ENCODE data around the gene CLCN6.

Gene CLCN6

DNA sequence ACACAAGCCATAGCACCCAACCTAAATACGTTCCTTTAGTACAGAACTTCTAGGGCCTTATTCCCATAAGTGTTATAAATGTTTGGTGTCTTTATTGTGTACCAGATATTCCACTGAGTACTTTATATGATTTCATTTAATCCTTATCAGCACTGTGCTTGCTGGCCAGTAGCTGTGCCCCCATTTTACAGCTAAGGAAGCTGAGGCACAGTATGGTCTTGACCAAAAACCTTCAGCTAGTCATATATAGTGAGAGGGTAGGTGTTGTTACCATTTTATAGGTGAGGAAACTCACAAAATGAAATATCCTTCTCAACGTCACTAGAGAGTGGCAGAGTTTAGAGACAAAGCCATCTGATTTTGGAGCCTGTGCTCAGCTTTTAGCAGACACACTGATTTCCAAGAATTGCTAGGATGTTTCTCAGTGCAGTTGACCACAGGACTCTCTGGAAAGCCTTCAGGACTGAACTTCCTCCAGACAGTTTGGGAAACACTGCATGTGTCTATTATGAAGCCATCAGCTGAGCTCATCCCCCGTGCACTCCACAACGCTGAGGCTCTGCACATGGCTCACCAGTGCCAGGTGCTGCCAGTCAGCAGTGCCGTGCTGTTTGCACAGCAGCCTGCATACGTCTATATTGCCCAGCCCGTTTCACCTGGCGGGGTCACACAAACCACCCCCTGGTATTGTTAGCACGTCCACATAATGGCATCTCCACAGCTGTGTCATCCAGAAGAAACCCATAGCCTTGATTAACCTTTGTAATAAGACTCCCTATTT lies 26.1 kb downstream of the CLCN6 start:
- no peak for DNase-seq

DNA sequence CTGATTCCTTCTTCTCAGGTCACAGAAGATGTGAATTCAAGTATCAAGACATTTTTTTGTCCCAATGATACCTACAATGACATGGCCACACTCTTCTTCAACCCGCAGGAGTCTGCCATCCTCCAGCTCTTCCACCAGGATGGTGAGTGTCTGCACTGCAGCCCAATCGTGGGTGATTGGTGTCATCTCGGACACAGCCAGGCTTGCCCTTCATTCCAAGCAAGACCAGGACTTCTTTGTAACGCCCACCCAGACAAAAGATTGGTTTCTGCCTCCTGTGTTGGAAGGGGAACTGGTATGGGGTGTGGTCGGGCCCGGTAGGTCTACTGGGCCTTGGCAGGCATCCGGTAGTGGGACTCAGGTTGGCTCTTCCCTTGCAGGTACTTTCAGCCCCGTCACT lies 27.5 kb downstream of the CLCN6 start:
- DNase-seq = no peak

DNA sequence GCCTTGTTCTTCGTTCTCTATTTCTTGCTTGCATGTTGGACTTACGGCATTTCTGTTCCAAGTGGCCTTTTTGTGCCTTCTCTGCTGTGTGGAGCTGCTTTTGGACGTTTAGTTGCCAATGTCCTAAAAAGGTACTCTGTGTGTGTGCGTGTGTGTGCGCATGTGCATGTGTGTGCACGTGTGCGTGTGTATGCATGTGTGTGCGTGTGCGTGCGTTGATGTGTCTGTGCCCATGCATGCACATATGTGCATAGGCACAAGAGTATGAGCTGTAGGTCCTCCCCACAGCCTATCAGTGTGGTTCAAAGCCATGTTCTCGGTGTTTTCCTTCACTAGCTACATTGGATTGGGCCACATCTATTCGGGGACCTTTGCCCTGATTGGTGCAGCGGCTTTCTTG lies 27.9 kb downstream of the CLCN6 start:
- no peak for DNase-seq

DNA sequence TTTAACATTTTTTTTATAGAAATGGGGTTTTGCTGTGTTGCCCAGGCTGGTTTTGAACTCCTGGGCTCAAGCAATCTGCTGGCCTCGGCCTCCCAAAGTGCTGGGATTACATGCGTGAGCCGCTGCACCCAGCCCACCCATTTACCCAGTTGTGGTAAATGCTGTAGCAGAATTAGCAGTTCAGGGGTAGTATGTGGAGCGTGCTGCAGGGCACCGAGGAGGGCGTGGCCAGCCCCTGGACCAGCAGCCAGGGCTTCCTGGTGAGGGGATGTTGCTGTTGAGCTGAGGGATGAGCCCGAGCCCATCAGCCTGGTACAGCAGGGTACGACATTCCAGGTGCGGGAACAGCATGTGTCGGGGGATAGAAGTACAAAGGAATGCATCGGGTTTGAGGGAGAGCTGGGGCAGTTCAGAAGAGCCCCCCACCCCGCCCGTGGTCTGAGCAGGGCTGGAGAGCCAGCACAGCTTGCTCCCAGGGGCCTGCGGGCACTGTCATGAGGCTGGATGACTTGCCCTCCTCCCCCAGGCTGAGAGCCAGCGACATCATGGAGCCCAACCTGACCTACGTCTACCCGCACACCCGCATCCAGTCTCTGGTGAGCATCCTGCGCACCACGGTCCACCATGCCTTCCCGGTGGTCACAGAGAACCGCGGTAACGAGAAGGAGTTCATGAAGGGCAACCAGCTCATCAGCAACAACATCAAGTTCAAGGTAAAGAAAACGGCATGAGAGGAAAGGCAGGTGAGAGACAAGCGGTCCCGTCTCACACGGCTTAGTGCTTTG lies 29.6 kb downstream of the CLCN6 start:
- DNase-seq = no peak

DNA sequence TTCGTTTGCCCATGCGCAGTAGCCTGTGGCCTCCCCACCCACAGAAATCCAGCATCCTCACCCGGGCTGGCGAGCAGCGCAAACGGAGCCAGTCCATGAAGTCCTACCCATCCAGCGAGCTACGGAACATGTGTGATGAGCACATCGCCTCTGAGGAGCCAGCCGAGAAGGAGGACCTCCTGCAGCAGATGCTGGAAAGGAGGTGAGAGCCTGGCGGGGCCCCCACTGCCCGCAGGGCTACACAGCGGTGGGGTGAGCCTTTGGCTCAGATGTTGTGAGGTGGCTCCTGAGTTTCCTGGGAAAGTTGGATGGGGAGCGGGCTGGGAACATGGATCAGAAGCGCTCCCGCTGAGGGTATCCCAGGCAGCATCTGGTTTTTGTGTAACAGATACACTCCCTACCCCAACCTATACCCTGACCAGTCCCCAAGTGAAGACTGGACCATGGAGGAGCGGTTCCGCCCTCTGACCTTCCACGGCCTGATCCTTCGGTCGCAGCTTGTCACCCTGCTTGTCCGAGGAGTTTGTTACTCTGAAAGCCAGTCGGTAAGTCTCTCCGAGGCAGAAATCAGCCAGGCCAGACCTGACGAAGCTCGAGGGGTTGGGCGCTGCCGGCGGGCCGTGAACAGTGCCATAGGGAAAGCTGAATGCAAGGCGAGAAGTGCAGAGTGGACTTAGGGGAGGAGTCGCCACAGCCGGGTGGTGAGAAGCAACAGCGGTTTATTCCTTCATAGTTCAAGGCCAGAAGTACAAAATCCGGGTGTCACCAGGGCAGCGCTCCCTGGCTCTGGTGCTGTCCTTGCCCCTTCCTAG lies 31.2 kb downstream of the CLCN6 start:
- DNase-seq = no peak

DNA sequence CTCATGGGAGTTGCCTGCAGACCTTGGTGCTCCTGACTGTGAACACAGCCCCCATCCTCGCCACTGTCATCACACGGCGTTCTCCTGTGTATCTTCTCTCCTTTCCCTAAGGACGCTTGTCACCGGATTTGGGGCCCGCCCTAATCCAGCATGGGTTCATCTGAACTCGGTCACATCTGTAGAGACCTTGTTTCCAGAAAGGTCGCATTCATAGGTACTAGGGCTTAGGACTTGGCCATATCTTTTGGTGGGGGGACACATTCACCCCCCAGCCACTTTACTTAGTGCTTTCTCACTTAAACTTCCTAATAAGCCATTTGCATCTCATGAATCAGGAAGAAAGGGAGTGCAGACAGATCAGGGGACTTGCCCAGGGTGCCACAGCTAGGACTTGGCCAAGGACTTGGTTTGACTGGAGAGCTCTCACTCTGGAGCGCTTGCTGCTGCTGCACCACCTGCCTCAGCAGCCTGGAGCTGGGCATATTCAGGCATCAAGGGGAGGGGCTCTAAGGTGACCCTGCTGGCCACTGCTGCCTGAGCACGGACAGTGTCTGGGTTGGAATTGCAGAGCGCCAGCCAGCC lies 31.9 kb downstream of the CLCN6 start:
- DNase-seq = no peak

DNA sequence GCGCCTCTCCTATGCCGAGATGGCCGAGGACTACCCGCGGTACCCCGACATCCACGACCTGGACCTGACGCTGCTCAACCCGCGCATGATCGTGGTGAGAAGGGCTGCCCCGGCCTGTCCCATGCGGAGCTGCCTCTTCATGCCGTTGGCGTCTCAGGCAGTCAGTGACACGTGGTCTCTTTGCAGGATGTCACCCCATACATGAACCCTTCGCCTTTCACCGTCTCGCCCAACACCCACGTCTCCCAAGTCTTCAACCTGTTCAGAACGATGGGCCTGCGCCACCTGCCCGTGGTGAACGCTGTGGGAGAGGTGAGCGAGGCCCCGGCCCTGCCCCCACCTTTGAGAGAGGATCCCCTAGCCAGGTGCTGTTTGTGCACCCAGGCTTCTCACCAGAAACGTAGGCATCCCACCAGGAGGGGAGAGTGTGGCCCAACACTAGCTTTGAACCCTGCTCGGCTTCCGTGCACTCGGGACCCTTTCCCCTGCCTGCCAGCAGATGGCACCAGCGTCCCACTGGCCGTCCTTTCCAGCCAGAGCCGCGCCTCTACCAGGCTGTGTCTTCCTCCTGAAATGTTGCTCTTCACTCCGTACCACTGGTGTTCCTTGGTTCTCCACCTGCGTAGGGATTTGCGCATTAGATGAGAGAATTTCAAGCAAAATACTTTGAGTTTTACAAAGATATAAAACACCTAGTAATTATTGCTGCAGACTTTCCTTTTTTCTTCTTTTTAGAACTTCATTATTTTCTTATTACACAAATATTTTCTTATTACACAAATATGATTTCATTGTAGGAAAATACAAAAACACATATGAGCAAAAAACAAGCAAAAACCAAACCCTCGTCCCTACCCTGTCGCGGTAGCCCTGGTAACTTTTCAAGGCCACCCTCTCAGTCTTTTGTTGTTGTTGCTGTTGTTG lies 32.6 kb downstream of the CLCN6 start:
- DNase-seq = peak; percentile 73

DNA sequence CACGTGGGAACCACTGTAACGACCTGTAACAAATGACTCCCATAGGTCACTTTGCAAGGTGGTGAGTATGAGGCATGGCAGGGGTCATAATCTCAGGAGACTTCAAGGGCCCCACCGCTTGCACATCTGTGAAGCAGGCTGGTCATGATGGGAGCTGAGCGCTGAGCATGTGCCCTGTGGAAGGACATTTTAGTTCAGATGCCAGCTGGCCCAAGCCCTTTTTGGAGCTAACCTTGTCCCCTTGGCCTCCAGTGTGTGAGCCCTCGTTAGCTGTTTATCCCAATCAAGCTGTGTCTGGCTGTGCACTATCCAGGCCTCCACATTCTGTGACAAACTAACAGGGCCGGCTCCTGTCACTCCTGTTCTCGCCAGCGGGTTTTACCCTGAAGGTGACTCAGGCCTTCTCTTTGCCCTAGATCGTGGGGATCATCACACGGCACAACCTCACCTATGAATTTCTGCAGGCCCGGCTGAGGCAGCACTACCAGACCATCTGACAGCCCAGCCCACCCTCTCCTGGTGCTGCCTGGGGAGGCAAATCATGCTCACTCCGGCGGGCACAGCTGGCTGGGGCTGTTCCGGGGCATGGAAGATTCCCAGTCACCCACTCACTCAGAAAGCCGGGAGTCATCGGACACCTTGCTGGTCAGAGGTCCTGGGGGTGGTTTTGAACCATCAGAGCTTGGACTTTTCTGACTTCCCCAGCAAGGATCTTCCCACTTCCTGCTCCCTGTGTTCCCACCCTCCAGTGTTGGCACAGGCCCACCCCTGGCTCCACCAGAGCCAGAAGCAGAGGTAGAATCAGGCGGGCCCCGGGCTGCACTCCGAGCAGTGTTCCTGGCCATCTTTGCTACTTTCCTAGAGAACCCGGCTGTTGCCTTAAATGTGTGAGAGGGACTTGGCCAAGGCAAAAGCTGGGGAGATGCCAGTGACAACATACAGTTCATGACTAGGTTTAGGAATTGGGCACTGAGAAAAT lies 34.0 kb downstream of the CLCN6 start:
- DNase-seq = no peak

DNA sequence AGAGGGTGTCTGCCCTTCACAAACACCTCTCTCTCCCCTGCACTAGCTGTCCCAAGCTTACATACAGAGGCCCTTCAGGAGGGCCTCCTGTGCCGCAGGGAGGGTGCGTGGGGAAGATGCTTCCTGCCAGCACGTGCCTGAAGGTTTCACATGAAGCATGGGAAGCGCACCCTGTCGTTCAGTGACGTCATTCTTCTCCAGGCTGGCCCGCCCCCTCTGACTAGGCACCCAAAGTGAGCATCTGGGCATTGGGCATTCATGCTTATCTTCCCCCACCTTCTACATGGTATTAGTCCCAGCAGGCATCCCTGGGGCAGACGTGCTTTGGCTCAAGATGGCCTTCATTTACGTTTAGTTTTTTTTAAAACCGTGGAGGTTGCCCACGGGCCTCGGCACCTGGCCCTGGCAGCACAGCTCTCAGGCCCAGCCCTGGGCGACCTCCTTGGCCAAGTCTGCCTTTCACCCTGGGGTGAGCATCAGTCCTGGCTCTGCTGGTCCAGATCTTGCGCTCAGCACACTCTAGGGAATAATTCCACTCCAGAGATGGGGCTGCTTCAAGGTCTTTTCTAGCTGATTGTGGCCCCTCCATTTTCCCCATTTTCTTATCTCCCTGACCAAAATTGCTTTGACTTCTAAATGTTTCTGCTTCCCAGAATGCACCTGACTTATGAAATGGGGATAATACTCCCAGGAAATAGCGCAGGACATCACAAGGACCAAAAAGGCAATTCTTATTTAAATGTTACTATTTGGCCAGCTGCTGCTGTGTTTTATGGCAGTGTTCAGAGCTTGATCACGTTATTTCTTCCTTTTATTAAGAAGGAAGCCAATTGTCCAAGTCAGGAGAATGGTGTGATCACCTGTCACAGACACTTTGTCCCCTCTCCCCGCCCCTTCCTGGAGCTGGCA lies 35.5 kb downstream of the CLCN6 start:
- DNase-seq = no peak

DNA sequence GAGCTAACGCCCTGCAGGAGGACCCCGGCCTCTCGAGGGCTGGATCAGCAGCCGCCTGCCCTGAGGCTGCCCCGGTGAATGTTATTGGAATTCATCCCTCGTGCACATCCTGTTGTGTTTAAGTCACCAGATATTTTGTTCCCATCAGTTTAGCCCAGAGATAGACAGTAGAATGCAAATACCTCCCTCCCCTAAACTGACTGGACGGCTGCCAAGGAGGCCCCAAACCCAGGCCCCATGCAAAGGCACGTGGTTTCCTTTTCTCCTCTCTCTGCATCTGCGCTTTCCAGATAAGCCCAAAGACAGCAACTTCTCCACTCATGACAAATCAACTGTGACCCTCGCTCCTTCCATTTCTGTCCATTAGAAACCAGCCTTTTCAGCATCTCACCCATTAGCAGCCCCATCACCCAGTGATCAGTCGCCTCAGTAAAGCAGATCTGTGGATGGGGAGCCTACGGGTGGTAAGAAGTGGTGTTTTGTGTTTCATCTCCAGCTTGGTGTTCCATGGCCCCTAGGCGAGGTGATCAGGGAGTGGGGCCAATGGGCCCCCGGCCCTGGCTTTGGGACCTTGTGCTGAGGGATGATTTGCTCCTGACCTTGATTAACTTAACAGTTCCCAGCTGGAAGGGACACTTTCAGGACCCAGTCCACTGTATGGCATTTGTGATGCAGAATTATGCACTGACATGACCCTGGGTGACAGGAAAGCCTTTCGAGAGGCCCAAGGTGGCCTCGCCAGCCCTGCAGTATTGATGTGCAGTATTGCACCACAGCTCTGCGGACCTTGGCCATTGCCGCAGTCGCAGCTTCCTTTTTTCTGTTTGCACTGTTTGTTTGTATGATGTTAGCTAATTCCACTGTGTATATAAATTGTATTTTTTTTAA lies 36.4 kb downstream of the CLCN6 start:
- no peak for DNase-seq

DNA sequence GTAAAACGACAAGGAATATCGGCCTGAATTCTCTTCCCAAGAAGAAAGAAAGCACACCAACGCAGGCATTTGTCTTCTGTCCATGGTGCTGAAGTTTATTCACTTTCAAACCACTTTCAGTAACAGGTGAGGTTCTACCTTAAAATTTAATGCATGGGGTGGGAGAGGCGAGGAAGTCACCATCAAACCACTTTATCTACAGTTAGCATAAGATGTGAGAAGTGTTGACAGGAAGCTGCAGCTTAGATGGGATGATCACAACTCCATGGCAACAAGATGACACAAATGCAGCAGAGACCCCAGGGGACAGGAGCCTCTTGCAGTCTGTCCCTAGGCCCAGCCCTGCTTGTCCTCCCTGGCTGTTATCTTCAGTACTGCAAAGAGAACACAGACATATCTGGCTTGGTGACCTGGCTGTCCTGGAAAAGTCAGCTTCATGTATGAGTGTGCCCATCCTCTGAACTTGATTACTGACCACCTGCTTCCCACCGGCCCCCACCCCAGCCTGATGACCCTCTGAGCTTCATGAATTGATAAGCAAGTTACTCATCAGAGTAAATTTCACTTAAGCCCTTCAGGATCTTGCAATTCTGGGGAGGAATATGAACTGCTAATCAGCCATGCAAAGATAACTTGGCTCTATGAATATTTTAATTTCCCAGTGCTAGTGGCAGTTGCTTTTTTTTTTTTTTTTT lies 39.8 kb downstream of the CLCN6 start:
- no peak for DNase-seq

DNA sequence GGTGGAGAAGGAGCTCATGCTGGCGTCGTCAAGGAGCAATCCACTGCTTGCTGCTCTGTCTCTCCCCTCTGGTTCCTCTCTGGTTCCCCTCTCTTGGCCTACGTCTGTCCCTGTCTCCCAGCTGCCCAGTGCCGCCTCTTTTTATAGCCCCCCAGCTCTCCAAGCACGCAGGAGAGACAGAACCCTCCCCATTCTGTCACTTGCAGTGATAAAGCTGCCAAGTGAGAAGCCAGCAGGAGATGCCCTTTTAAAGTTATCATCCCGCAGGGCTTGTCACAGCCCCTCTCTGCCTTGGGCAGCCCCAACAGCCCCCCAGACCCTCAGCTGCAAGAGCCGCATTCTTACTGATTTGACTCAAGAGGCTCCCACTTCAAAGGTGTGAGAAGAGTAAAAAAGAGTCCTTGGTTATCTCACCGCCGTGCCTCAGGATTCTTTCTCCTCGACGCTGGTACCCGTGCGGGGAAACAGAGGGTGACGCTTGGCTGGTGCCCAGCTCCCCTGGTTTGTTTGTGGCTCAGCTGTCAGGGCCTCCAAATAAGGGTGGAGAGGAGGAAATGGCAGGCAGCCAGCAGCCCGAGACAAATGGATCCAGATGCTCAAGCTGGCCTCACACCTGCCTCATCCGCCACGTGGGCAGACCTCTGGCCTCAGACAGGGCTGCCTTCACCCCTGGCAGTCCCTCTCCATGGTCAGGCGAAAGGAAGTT lies 41.8 kb downstream of the CLCN6 start, which contains the start of gene NPPA:
NPPA (minus strand) TSS at position 117 of the 706 bp plus-strand sequence; CDS start at position 18, 99 bp downstream.
- no peak for DNase-seq

DNA sequence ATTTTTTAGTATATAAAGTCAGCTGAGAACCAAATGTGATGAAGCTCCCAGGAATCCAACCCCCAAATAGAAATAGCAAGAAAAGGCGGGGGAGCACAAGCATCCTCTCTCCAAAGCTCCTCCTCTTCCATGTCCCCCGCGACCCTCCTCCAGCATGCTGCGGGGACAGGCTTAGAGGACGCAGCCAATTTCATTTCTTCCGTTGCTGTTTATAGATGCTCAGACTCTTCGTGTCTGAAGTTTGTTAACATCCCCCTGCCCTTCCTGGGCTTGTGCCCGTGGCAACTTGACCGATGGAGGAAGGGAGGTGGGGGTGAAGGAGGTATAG lies 42.3 kb downstream of the CLCN6 start:
- no peak for DNase-seq

DNA sequence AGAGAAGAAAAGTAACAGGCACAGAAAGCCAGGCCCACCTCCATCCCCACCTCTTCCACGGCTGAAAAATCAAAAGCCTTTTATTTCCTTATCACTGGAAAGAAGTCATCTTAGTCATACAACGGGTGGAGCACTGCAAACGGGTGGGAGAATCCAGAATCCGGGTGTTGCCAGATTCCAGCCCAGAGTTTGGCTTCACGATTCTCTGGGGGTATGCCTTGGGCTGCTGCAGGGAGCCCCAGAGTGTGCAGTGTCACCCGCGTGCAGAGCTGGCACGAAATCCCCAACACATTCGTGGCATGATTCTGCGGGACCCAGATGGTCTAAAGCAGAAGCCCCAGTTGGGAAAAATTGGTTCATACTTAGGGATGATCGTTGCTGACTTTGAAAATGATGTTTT lies 44.2 kb downstream of the CLCN6 start:
- DNase-seq = no peak

DNA sequence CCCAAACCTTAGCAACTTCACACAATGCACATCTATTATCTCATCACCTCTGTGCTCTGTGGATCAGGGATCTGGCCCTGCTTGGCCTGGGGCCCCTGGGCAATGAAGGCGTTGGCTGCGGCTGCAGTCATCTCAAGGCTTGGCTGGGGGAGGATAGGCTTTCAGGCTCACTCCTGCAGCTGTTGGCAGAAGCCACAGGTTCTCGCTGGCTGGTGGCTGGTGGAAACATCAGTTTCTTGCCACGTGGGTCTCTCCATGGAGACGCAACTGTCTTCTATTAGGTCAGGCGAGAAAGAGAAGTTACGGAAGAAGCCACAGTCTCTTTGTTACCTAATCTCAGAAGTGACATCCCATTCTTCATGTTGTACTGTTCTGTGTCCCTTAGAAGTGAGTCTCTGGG lies 45.2 kb downstream of the CLCN6 start:
- DNase-seq = no peak

DNA sequence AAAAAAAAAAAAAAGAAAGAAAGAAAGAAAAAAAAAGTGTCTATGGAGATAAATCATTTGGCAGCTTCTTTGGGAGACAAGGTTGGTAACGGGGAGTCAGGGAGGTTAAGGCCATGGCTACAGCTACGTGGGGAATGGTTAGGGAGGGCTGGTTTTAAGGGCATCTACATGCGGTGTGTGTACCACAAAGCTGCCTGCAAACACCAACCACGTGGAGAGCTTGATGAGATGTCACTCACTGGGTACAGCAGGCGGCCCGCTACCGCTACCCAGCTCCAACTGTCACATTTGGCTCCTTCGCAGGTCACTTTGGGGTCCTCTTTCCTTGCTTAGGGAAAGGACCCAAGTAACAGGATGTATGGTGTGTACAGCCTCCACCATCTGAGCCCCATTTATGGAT lies 48.5 kb downstream of the CLCN6 start:
- DNase-seq = no peak

DNA sequence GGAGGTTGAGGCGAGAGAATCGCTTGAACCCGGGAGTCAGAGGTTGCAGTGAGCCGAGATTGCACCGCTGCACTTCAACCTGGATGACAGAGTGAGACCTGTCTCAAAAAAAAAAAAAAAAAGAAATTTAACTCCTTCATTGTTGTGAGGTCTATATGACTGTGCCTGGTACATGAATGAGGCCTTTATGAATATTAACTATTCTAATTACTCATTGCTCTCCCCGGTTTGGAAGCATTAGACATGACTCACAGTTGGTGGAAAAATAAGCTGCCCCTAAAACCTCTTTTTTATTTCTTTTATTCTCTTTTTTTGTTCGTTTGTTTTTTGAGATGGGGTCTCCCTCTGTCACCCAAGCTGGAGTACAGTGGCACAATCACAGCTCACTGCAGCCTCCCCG lies 49.4 kb downstream of the CLCN6 start:
- peak; percentile 35 for DNase-seq
